GM21737 (cell line): ENCODE measurements around the gene IL20RB.
"Not testable (repeated sequence)": the region's sequence is repeated elsewhere in the genome, so short reads cannot be mapped to it uniquely, and the experiment has no call there.

Experiments used
- ATAC-seq: cut with Tn5 transposase; IDR thresholded peaks from one replicate; pipeline ENCODE4 v1.9.1; 2021; ENCODE audit warnings: mild to moderate bottlenecking, moderate library complexity; ENCODE audit not compliant: unreplicated experiment

The IL20RB gene

GRCh38 chr3:136942803-136943202 is 15.0 kb upstream of the IL20RB start:
- no peak for ATAC-seq

GRCh38 chr3:136943436-136943835 is 14.3 kb upstream of the IL20RB start:
- no peak for ATAC-seq

GRCh38 chr3:136946978-136947377 is 10.8 kb upstream of the IL20RB start:
- ATAC-seq, result no peak

- no peak for ATAC-seq
Observed at GRCh38 chr3:136947477-136947876, 10.3 kb upstream of the IL20RB start.

- ATAC-seq, result no peak
Observed at GRCh38 chr3:136949146-136949545, 8.6 kb upstream of the IL20RB start.

- ATAC-seq, result no peak
Observed at GRCh38 chr3:136949708-136950107, 8.1 kb upstream of the IL20RB start.

GRCh38 chr3:136950623-136951022 is 7.2 kb upstream of the IL20RB start:
- ATAC-seq, result no peak

- no peak for ATAC-seq
Observed at GRCh38 chr3:136952292-136952691, 5.5 kb upstream of the IL20RB start.

GRCh38 chr3:136954251-136954650 is 3.5 kb upstream of the IL20RB start:
- ATAC-seq, result no peak

- ATAC-seq, result no peak
Observed at GRCh38 chr3:136954980-136955780, 2.6 kb upstream of the IL20RB start.

GRCh38 chr3:136955813-136956212 is 2.0 kb upstream of the IL20RB start:
- no peak for ATAC-seq

GRCh38 chr3:136956971-136957370 is 812 bp upstream of the IL20RB start:
- ATAC-seq, result no peak

GRCh38 chr3:136958939-136959338 is 1.2 kb downstream of the IL20RB start:
- ATAC-seq, result no peak

- ATAC-seq, result no peak
Observed at GRCh38 chr3:136959599-136959998, 1.8 kb downstream of the IL20RB start.

- ATAC-seq, result no peak
Observed at GRCh38 chr3:136960838-136961836, 3.4 kb downstream of the IL20RB start.

GRCh38 chr3:136962927-136963326 is 5.1 kb downstream of the IL20RB start:
- ATAC-seq, result no peak

GRCh38 chr3:136969539-136969938 is 11.8 kb downstream of the IL20RB start:
- not testable (repeated sequence) for ATAC-seq

- no peak for ATAC-seq
Observed at GRCh38 chr3:136973352-136973751, 15.6 kb downstream of the IL20RB start.

GRCh38 chr3:136974670-136975069 is 16.9 kb downstream of the IL20RB start:
- no peak for ATAC-seq

GRCh38 chr3:136979204-136979603 is 21.4 kb downstream of the IL20RB start:
- no peak for ATAC-seq

- ATAC-seq, result no peak
Observed at GRCh38 chr3:136979684-136980083, 21.9 kb downstream of the IL20RB start.

GRCh38 chr3:136982033-136982432 is 24.2 kb downstream of the IL20RB start:
- ATAC-seq, result no peak
